A673 (cell line): ENCODE results near the gene FRMD3. TPM values are rescaled to one million over a fixed set of nuclear protein-coding genes. Genes with fewer than 3 reads are reported as not detected.

Source experiments
- BruUV-seq: library from RNA; stranded (reverse); fragments of 400-500 nt; replicated peaks from 2 replicates; lab custom pipeline; 2021; lab: Mats Ljungman, UMichigan
- CTCF ChIA-PET: fragments of 300-600 bp; sonication (Branson Sonifier 250); formaldehyde crosslinking; loops from one replicate; lab custom pipeline; 2022; ENCODE audit warnings: antibody characterized with exemption; lab: Charles Lee
- POLR2A ChIA-PET: fragments of 300-600 bp; sonication (Branson Sonifier 250); formaldehyde crosslinking; loops from one replicate; lab custom pipeline; 2022; ENCODE audit warnings: antibody characterized with exemption; ENCODE audit not compliant: low non-redundant PET; lab: Charles Lee
- DNase-seq: peaks from one replicate; pipeline ENCODE4 v3.0.0-alpha.2; 2015; ENCODE audit warnings: low spot score
- H3K27ac ChIP-seq: fragments of 200-600 bp; sonication (generic); 2 replicates; pipeline ENCODE4 v1.5.1; 2016; ENCODE audit warnings: mixed run types, low read depth, mild to moderate bottlenecking, mixed read lengths, antibody characterized with exemption, low read length; ENCODE audit not compliant: poor library complexity, severe bottlenecking
- H3K27me3 ChIP-seq: fragments of 200-600 bp; sonication (generic); replicated peaks from 2 replicates; pipeline ENCODE4 v1.6.1; 2017; ENCODE audit warnings: mixed run types, low read depth, mild to moderate bottlenecking, mixed read lengths, antibody characterized with exemption, low read length; ENCODE audit not compliant: insufficient read depth, poor library complexity
- H3K36me3 ChIP-seq: fragments of 200-600 bp; sonication (generic); 2 replicates; pipeline ENCODE4 v1.6.1; 2016; ENCODE audit warnings: mixed run types, mild to moderate bottlenecking, mixed read lengths, antibody characterized with exemption, low read length; ENCODE audit not compliant: insufficient read depth, poor library complexity, severe bottlenecking
- H3K4me1 ChIP-seq: fragments of 200-600 bp; sonication (generic); 2 replicates; pipeline ENCODE4 v1.6.1; 2017; ENCODE audit warnings: mixed run types, mild to moderate bottlenecking, mixed read lengths, antibody characterized with exemption, low read length; ENCODE audit not compliant: insufficient read depth, poor library complexity, severe bottlenecking
- H3K4me3 ChIP-seq: fragments of 200-600 bp; sonication (generic); 2 replicates; pipeline ENCODE4 v1.5.1; 2016; ENCODE audit warnings: low read depth, mixed run types, mild to moderate bottlenecking, mixed read lengths, low read length; ENCODE audit not compliant: poor library complexity, severe bottlenecking
- H3K9me3 ChIP-seq: fragments of 200-600 bp; sonication (generic); 2 replicates; pipeline ENCODE4 v1.6.1; 2016; ENCODE audit warnings: mixed run types, low read depth, mild to moderate bottlenecking, mixed read lengths, antibody characterized with exemption, low read length; ENCODE audit not compliant: poor library complexity, severe bottlenecking
- EZH2 ChIP-seq: fragments of 200-600 bp; sonication (generic); IDR thresholded peaks from 2 replicates; pipeline ENCODE4 v1.6.1; 2017; ENCODE audit warnings: borderline replicate concordance, low read depth, mild to moderate bottlenecking, mixed read lengths, antibody characterized with exemption, low read length; ENCODE audit not compliant: poor library complexity, severe bottlenecking
- intact Hi-C: fragments of 100-400 bp; cut with micrococcal nuclease; formaldehyde crosslinking; loops from one replicate; pipeline ENCODE4 v1.10.0; 2022; ENCODE audit not compliant: unreplicated experiment
- total RNA-seq: library from RNA; stranded (reverse); gene quantifications from 2 replicates; pipeline ENCODE4 v1.2.3, GENCODE V29; 2021
- TF ChIP-seq, protein P1 (sequence below): fragments of 300-800, 200-600 bp; sonication (generic); conservative IDR thresholded peaks from 2 replicates; pipeline ENCODE4 v1.5.1; 2017; ENCODE audit warnings: low read depth, mild to moderate bottlenecking, antibody characterized with exemption, low read length, moderate library complexity, mixed read lengths

FRMD3 gene
- total RNA-seq, 1 experiment from 2014 or later: 1.0 TPM

DNA sequence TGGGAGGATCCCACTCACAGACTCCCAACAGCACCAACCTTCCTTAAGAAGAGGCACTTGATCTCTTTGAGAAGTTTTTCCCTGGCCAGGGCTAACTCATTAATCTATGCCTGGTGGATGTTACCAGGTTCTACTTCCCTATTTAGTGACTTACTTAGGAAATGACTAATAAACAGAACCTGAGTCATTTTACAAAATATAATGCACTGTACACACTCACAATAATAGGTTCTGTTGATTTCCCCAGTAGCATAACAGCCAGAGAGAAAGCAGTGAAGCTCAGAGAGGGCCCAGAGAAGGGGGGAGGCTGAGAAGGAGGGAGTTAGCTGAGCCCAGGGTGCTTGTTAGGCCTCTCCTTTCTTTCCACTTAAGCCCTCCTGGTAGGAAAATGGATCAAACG, 27.1 kb downstream of the FRMD3 start:
- no TSS peak for BruUV-seq
- H3K27me3 ChIP-seq: peaks cover 6% of the 10 kb centered on the region
- intact Hi-C loops: no loop called here
- no peaks in the 10 kb centered on the region for H3K4me1 ChIP-seq
- no peak for DNase-seq
- H3K9me3 ChIP-seq: no peaks in the 10 kb centered on the region
- no peak for TF ChIP-seq EZH2
- TF ChIP-seq, protein P1, sequence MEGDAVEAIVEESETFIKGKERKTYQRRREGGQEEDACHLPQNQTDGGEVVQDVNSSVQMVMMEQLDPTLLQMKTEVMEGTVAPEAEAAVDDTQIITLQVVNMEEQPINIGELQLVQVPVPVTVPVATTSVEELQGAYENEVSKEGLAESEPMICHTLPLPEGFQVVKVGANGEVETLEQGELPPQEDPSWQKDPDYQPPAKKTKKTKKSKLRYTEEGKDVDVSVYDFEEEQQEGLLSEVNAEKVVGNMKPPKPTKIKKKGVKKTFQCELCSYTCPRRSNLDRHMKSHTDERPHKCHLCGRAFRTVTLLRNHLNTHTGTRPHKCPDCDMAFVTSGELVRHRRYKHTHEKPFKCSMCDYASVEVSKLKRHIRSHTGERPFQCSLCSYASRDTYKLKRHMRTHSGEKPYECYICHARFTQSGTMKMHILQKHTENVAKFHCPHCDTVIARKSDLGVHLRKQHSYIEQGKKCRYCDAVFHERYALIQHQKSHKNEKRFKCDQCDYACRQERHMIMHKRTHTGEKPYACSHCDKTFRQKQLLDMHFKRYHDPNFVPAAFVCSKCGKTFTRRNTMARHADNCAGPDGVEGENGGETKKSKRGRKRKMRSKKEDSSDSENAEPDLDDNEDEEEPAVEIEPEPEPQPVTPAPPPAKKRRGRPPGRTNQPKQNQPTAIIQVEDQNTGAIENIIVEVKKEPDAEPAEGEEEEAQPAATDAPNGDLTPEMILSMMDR: no peak
- ChIA-PET CTCF (no interaction called here), POLR2A (no interaction called here)
- H3K4me3 ChIP-seq: no peak overlapping the region
- no peaks in the 10 kb centered on the region for H3K36me3 ChIP-seq
- H3K27ac ChIP-seq: no peak overlapping the region

DNA sequence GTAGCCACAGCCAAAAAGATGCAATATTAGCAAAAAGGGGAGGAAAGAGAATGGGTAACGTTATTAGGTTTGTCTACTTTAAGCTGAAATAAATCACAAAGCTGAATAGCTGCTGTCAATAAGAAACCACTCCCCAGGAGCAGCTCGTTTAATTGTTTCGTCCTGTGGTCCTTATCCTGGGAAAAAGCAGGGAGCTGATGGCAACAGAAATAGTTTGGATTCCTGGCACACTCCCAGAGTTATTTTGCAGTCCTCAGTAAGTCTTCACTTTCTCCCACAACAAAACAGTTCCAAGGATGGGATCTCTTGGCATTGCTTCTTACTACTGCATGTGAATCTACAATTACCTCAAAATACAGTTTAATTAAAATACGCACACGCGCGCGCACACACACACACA, 28.8 kb downstream of the FRMD3 start:
- Histone ChIP-seq H3K27ac (no peak overlapping the region), H3K27me3 (no peaks in the 10 kb centered on the region), H3K4me1 (no peaks in the 10 kb centered on the region), H3K36me3 (no peaks in the 10 kb centered on the region), H3K4me3 (no peak overlapping the region), H3K9me3 (no peaks in the 10 kb centered on the region)
- ChIA-PET CTCF (no interaction called here), POLR2A (interaction anchor here (0.5 kb wide), 1 partner anchor 1209 kb away, joined by 15 read pairs; no protein-coding TSS in a partner anchor)
- no peak for TF ChIP-seq EZH2
- TF ChIP-seq, protein P1: no peak
- BruUV-seq: no TSS peak
- DNase-seq: peak; percentile 14
- intact Hi-C loops: no loop called here

DNA sequence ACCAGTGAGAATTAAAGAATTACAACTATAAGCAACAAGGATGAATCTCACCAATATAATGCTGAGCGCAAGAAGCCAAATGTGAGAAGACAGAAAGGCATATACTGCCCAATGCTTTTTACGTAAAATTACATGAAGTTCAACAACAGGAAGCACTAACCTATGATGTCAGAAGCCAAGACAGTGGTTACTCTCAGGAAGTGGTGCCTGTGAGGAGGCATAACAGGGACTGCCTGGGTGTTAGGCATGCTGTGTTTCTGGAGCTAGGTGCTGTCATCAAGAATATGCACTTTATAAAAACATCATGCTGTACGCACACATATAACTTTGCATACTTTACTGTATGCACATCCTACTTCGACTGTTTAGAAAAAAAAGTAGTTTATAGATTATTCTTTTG, 30.1 kb downstream of the FRMD3 start:
- intact Hi-C loops: no loop called here
- DNase-seq: no peak
- BruUV-seq: no TSS peak
- Histone ChIP-seq H3K27ac (no peak overlapping the region), H3K9me3 (no peaks in the 10 kb centered on the region), H3K36me3 (no peaks in the 10 kb centered on the region), H3K4me3 (no peak overlapping the region), H3K27me3 (no peaks in the 10 kb centered on the region), H3K4me1 (no peaks in the 10 kb centered on the region)
- TF ChIP-seq, protein P1: no peak
- no peak for TF ChIP-seq EZH2
- CTCF ChIA-PET: no interaction called here
- POLR2A ChIA-PET: no interaction called here
